GM19438 (cell line): ENCODE data around the gene ARF5.
"Not testable (repeated sequence)": the region's sequence is repeated elsewhere in the genome, so short reads cannot be mapped to it uniquely, and the experiment has no call there.

Experiments used
- ATAC-seq: cut with Tn5 transposase; IDR thresholded peaks from one replicate; pipeline ENCODE4 v1.9.1; 2021; ENCODE audit warnings: low read depth; ENCODE audit not compliant: unreplicated experiment

Gene ARF5

GRCh38 chr7:127588019-127588696, at the start of gene ARF5:
Gene ARF5 (plus strand): TSS chr7:127588411. CDS start chr7:127588499, 88 bp downstream.
- ATAC-seq, result peak; percentile 63

GRCh38 chr7:127539116-127539515, 49.1 kb upstream of the ARF5 start:
- no peak for ATAC-seq

GRCh38 chr7:127540461-127540860, 47.8 kb upstream of the ARF5 start:
- ATAC-seq, result not testable (repeated sequence)

GRCh38 chr7:127541548-127541947, 46.7 kb upstream of the ARF5 start:
- no peak for ATAC-seq

GRCh38 chr7:127546313-127546712, 41.9 kb upstream of the ARF5 start:
- no peak for ATAC-seq

GRCh38 chr7:127550247-127550646, 38.0 kb upstream of the ARF5 start:
- ATAC-seq, result no peak

GRCh38 chr7:127551941-127552340, 36.3 kb upstream of the ARF5 start:
- no peak for ATAC-seq

GRCh38 chr7:127556404-127556803, 31.8 kb upstream of the ARF5 start:
- no peak for ATAC-seq

GRCh38 chr7:127557803-127558202, 30.4 kb upstream of the ARF5 start:
- ATAC-seq, result no peak

- no peak for ATAC-seq
Measured at GRCh38 chr7:127566242-127566641, 22.0 kb upstream of the ARF5 start.

GRCh38 chr7:127568034-127568433, 20.2 kb upstream of the ARF5 start:
- not testable (repeated sequence) for ATAC-seq

GRCh38 chr7:127571741-127572505, 16.3 kb upstream of the ARF5 start:
- no peak for ATAC-seq

- ATAC-seq, result no peak
Measured at GRCh38 chr7:127578036-127578684, 10.1 kb upstream of the ARF5 start.

- ATAC-seq, result no peak
Measured at GRCh38 chr7:127578711-127579275, 9.4 kb upstream of the ARF5 start.

- ATAC-seq, result no peak
Measured at GRCh38 chr7:127580612-127581011, 7.6 kb upstream of the ARF5 start.

- ATAC-seq, result no peak
Measured at GRCh38 chr7:127581716-127582115, 6.5 kb upstream of the ARF5 start.

GRCh38 chr7:127582361-127582760, 5.8 kb upstream of the ARF5 start:
- no peak for ATAC-seq

GRCh38 chr7:127584648-127585043, 3.6 kb upstream of the ARF5 start:
- no peak for ATAC-seq

GRCh38 chr7:127585044-127585953, 2.9 kb upstream of the ARF5 start, which contains the start of gene GCC1:
Gene GCC1 (minus strand): TSS chr7:127585596. CDS start chr7:127585182, 414 bp downstream.
- peak; percentile 70 for ATAC-seq

- ATAC-seq, result no peak
Measured at GRCh38 chr7:127586346-127586745, 1.9 kb upstream of the ARF5 start.
